Endothelial cell of umbilical vein (primary cell): ENCODE data around the gene DUT.

Experiments used
- EZH2 ChIP-seq: IDR thresholded peaks from 2 replicates; pipeline ENCODE4 v1.6.1; 2012; ENCODE audit warnings: borderline replicate concordance, low read depth, mild to moderate bottlenecking, moderate library complexity, low read length, inconsistent platforms; ENCODE audit not compliant: severe bottlenecking
- GATA2 ChIP-seq: IDR thresholded peaks from 2 replicates; pipeline ENCODE4 v1.7.0; 2011; ENCODE audit warnings: low read depth, mild to moderate bottlenecking, moderate library complexity, mixed read lengths, low read length; ENCODE audit not compliant: insufficient read length, insufficient read depth
- JUN ChIP-seq: IDR thresholded peaks from 2 replicates; pipeline ENCODE4 v1.6.1; 2011; ENCODE audit warnings: borderline replicate concordance, low read depth; ENCODE audit not compliant: insufficient read length, insufficient read depth
- MYC ChIP-seq: IDR thresholded peaks from one replicate; pipeline ENCODE4 v1.6.1; 2011; ENCODE audit warnings: mild to moderate bottlenecking, low read depth, low read length
- POLR2A ChIP-seq: IDR thresholded peaks from 2 replicates; pipeline ENCODE4 v1.6.1; 2012; ENCODE audit warnings: low read depth, mild to moderate bottlenecking, control low read depth, low read length
- POLR2AphosphoS5 ChIP-seq: IDR thresholded peaks from 2 replicates; pipeline ENCODE4 v1.6.1; 2012; ENCODE audit warnings: low read depth, mild to moderate bottlenecking, control low read depth, low read length, moderate library complexity; ENCODE audit not compliant: insufficient read depth
- TF ChIP-seq, protein P1 (sequence below), 2 donors: IDR thresholded peaks; 1 replicate in 1 of 2; 2 replicates in 1 of 2; pipeline ENCODE4 v1.5.1; 2011; ENCODE audit warnings: low read length in 2 of 2, mild to moderate bottlenecking in 2 of 2, moderate library complexity in 2 of 2, control low read depth in 1 of 2, inconsistent platforms in 1 of 2, low read depth in 1 of 2; ENCODE audit not compliant: insufficient read depth in 1 of 2; ENCODE audit errors: extremely low read depth in 1 of 2
- TF ChIP-seq, protein P2 (sequence below): IDR thresholded peaks from 2 replicates; pipeline ENCODE4 v1.6.1; 2011; ENCODE audit not compliant: insufficient read depth, insufficient read length

DNA sequence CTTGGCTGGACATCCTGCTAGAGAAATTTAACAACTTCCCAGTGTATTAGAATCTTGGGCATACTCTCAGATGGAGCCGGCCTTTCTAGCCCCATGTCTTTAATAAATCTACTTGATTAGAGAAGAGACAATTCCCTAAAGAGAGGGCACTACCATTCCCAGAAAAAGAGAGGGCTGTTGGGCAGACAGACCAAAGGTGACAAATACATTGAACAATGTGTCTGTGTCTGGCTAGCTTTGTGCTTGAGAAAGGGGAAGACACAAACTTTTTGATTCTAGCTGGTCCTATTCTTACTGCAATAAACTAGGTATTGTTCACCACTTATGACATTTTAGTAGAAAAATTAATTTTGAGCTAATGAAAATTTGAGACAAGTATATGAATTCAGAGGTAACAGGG is 57.7 kb downstream of the DUT start:
- TF ChIP-seq, protein P1, sequence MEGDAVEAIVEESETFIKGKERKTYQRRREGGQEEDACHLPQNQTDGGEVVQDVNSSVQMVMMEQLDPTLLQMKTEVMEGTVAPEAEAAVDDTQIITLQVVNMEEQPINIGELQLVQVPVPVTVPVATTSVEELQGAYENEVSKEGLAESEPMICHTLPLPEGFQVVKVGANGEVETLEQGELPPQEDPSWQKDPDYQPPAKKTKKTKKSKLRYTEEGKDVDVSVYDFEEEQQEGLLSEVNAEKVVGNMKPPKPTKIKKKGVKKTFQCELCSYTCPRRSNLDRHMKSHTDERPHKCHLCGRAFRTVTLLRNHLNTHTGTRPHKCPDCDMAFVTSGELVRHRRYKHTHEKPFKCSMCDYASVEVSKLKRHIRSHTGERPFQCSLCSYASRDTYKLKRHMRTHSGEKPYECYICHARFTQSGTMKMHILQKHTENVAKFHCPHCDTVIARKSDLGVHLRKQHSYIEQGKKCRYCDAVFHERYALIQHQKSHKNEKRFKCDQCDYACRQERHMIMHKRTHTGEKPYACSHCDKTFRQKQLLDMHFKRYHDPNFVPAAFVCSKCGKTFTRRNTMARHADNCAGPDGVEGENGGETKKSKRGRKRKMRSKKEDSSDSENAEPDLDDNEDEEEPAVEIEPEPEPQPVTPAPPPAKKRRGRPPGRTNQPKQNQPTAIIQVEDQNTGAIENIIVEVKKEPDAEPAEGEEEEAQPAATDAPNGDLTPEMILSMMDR (IDR thresholded peaks at IDR 0.05; ENCODE audit: extremely low read depth in 1 of 2, insufficient read depth in 1 of 2, low read depth in 1 of 2, low read length in 2 of 2): no peak
- no peak for TF ChIP-seq POLR2AphosphoS5
- TF ChIP-seq MYC: no peak
- TF ChIP-seq EZH2: no peak
- no peak for TF ChIP-seq POLR2A
- no peak for TF ChIP-seq JUN
- TF ChIP-seq, protein P2, sequence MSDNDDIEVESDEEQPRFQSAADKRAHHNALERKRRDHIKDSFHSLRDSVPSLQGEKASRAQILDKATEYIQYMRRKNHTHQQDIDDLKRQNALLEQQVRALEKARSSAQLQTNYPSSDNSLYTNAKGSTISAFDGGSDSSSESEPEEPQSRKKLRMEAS: no peak
- no peak for TF ChIP-seq GATA2
